OCI-LY1 (cell line): Measurements from ENCODE around the gene DDI2.

Experiments used
- CTCF ChIP-seq: fragments of 200-600 bp; sonication (generic), shearing (Covaris generic); IDR thresholded peaks from 2 replicates; pipeline ENCODE4 v1.5.1; 2017; ENCODE audit warnings: mild to moderate bottlenecking, antibody characterized with exemption, low read length, moderate library complexity, mixed read lengths
- EZH2 ChIP-seq: fragments of 200-600 bp; sonication (generic), shearing (Covaris generic); IDR thresholded peaks from 2 replicates; pipeline ENCODE4 v1.8.0; 2017; ENCODE audit warnings: borderline replicate concordance, mixed run types, mild to moderate bottlenecking, antibody characterized with exemption, low read length, moderate library complexity, mixed read lengths

GRCh38 chr1:15669864-15670263 is 52.6 kb downstream of the DDI2 start:
- TF ChIP-seq CTCF (no peak), EZH2 (no peak)
